HG03575 (cell line): ENCODE data around the gene PPM1D.
"Not testable (repeated sequence)": the region's sequence is repeated elsewhere in the genome, so short reads cannot be mapped to it uniquely, and the experiment has no call there.

Experiments used
- ATAC-seq: cut with Tn5 transposase; IDR thresholded peaks from one replicate; pipeline ENCODE4 v1.9.1; 2021; ENCODE audit not compliant: unreplicated experiment, insufficient number of reproducible peaks, low FRiP score; ENCODE audit errors: extremely low read depth

Gene PPM1D

DNA sequence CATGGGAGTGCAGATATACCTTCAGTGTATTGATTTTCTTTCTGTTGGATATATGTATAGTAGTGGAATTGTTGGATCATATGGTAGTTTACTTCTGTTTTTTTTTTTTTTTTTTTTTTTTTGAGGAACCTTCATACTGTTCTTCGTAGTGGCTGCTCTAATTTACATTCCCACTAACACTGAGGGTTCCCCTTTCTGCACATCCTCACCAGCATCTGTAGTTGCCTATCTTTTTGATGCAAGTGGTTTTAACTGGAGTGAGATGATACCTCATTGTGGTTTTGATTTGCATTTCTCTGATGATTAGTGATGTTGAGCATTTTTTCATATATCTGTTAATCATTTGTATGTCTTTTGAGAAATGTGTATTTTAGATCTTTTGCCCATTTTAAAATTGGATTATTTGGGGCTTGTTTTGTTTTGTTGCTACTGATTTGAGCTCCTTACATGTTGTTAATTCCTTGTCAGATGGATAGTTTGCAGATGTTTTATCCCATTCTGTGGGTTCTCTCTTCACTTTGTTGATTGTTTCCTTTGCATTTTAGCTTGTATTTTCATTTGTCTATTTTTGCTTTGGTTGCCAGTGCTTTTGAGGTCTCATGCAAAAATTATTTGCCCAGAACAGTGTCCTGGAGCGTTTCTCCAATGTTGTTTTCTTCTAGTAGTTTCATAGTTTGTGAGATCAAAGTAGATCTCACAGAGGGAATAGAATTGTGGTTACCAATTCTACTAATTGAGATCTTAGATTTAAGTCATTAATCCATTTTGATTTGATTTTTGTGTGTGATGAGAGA, 52.7 kb downstream of the PPM1D start:
- peak; percentile 68 for ATAC-seq

DNA sequence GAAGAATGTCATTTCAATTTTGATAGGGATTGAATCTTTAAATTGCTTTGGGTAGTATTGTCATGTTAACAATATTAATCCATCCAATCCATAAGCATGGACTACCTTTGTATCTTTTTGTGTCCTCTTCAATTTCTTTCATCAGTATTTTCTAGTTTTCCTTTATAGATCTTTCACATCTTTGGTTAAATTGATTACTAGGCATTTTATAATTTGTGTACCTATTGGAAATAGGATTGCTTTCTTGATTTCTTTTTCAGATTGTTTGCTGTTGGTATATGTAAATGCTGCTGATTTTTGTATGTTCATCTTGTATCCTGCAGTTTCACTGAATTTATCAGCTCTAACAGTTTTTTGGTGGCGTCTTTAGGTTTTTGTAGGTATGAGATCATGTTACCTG, 53.6 kb downstream of the PPM1D start:
- ATAC-seq = no peak

DNA sequence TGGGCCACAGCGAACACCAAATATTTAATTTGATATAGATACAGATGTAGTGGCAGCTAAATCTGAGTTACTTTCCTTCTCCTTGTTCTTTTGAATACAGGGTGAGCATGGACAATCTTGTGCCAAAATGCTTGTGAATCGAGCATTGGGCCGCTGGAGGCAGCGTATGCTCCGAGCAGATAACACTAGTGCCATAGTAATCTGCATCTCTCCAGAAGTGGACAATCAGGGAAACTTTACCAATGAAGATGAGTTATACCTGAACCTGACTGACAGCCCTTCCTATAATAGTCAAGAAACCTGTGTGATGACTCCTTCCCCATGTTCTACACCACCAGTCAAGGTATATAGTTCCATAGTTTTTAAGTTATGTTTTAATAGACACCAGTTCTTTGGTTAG, 56.5 kb downstream of the PPM1D start:
- no peak for ATAC-seq

DNA sequence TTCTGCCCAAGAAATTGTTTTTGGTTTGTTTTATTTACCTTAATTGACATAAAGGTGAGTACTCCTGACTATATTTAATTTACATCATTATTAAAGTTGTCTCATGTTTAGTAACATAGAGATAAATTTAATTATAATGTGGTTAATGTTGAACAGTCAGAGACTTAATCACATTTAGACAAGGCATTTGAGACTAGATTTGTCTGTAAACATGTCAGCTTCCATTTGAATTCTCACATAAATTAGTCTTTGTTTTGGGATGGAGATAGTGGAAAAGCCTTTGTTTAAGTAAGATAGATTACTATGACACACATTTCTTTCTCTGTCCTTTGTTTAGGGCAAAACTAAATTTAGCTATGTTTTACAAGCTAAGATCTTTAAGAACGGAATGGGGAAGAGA, 59.2 kb downstream of the PPM1D start:
- ATAC-seq = no peak

DNA sequence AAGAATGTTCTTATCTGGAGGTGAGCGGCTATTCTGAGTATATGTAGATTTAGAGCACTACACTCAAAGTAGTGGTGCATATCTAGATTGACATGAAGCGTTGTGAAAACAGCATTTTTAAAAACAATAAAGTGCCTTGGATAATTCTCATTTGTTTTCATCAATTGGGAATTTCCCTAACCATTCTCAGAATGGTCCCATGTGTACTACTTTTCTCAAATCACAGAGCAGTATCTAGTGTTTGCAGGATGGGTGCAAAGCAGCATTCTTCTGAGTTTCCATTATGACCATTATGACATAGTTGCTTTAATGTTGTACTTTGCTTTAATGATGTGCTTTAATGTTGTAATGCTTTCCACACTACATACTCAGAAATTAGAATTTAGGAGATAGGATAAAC, 61.5 kb downstream of the PPM1D start:
- no peak for ATAC-seq

DNA sequence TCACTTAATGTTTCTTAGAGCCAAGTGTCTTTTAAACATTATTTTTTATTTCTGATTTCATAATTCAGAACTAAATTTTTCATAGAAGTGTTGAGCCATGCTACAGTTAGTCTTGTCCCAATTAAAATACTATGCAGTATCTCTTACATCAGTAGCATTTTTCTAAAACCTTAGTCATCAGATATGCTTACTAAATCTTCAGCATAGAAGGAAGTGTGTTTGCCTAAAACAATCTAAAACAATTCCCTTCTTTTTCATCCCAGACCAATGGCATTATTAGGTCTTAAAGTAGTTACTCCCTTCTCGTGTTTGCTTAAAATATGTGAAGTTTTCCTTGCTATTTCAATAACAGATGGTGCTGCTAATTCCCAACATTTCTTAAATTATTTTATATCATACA, 64.0 kb downstream of the PPM1D start:
- no peak for ATAC-seq

DNA sequence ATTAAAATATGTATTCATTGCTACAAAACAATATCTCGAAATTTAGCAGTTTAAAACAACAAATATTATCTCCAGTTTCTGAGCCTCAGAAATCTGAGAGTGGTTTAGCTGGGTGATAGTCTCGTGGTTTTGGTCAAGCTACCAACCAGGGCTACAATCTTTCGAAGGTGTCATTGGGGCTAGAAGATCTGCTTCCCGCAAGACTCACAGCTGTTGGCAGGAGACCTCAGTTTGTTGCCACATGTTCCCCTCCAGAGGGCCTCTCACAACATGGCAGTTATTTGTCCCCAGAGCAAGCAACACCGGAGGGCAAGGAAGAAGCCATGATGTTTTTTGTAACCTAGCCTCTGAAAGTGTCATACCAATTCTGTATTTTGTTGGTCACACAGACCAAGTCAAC, 65.6 kb downstream of the PPM1D start:
- ATAC-seq = no peak

DNA sequence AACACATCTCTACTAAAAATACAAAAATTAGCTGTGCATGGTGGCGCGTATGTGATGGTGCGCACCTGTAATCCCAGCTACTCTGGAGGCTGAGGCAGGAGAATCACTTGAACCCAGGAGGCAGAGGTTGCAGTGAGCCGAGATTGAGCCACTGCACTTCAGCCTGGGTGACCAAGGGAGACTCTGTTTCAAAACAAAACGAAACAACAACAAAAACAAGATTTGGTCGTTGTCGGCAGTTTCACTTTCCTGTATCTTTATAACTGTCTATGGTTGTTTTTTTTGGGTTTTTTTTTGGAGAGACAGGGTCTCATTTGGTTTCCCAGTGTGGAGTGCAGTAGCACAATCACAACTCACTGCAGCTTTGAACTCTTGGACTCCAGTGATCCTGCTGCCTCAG, 68.7 kb downstream of the PPM1D start:
- not testable (repeated sequence) for ATAC-seq

DNA sequence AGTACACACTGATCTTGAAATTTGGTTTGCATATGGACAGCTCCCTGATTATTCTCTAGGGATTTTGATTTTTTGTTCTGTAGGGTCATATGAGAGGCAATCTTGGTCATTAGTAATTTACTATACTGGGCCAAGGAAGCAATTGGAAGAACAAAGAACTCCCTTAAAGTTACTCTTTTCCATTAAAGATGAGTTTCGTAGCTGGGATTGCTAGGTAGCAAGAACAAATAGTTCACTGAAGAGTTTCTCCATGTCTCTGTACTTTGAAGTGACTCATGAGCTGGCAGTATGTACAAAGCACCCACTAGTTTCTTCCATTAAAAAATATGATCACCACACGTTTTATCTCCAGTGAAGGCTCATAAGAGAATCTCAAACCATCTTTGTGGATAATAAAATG, 71.5 kb downstream of the PPM1D start:
- ATAC-seq = no peak

DNA sequence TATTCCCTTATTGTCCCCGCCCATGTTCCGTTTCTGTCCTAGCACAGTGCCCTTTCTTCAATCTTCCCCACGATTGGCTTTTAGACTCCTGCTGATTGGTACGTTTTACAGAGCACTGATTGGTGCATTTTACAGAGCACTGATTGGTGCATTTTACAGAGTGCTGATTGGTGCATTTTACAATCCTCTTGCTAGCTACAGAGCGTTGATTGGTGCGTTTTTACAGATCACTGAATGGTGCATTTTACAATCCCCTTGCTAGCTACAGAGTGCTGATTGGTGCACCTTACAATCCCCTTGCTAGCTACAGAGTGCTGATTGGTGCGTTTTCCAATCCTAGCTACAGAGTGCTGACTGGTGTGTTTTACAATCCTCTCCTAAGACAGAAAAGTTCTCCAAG, 74.6 kb downstream of the PPM1D start:
- not testable (repeated sequence) for ATAC-seq

DNA sequence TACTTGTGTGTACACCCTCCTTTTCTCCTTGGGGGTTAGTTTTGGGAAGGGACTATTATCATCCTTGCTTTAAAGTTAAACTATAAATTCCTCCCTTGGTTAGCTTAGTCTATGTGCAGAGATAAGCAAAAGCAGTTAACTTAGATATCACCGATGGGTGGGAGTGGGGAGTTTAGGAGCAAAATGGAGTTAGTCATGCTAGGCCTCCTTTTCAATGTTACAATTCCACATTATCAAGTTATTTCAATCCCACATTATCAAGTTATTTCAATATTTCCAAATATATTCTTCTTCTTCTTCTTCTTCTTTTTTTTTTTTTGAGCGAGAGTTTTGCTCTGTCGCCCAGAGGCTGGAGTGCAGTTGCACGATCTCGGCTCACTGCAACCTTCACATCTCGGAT, 76.0 kb downstream of the PPM1D start:
- no peak for ATAC-seq

DNA sequence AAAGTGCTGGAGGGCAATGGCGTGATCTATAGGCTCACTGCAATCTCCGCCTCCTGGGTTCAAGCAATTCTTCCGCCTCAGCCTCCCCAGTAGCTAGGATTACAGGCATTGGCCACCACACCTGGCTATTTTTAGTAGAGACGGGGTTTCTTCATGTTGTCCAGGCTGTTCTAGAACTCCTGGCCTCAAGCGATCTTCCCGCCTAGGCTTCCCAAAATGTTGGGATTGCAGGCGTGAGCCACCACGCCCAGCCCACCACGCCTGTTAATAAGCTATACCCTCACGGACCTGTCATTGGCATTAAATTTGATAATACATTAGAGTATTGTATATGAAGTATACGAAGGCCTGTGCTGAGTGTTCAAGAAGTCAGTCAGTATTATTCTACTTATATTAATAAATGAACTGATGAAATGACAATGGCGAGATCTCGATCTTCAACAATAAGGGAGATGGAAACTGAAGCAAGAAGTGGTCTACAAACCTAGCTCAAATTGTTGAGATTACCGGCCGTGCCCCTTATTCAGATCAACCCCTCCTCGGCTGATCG, 76.8 kb downstream of the PPM1D start:
- no peak for ATAC-seq

DNA sequence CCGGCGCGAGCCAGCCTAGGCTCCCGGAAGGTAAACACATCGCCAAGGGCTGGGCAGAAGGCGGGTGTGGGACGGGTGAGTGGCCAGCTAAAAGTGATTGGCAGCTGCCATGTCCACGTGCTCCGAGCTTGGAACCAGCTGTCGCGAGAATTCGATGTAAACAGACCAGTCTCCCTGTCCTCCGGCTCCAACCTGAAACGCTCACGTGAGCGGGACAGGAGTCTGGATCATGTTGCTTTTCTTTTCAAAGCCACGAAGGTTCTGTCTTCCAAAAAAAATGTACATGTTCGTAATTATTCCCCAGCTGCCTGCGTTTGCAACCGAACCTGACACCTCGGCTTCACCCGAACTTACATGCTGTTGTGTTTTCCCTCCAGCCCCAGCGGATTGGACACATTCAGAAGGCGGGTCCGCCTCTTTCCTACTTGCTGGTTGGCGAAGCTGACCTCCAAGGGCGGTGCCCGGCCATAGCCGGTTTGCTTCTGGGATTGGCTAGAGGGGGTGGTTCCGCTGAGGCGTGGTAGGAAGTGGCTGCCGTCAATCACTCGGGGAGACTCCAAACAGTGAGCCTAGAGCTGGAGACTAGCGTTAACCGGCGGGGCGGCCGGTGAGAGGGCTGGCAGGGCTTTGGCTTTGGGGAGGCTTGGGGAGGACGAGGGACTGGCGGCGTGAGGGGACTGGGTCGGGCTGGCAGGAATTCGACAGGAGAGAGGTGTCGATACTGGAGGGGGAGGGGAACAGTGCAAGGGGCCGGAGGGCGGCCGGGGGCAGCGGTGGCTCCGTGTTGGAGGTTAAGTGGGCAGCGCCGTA, 77.5 kb downstream of the PPM1D start, which contains the start of gene BCAS3:
Gene BCAS3 (plus strand): TSS at position 544 of the 810 bp plus-strand sequence.
- peak; percentile 88 for ATAC-seq

DNA sequence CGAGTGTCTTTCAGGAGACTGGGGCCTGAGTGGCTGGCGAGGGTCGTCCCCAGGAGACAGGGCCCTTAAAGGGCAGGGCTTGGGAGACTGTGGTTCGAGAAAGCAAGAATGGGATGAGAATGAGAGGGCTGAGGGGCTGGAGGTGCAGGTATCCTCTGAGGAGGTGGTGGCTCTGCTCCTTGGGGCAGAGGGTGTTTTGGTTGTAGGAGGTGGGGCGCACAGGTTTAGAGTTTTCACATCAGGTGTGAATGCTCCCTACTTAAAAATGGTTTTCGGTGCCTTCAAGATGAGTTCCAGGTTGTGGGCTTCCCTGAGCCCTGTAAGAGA, 78.1 kb downstream of the PPM1D start:
- ATAC-seq = no peak

DNA sequence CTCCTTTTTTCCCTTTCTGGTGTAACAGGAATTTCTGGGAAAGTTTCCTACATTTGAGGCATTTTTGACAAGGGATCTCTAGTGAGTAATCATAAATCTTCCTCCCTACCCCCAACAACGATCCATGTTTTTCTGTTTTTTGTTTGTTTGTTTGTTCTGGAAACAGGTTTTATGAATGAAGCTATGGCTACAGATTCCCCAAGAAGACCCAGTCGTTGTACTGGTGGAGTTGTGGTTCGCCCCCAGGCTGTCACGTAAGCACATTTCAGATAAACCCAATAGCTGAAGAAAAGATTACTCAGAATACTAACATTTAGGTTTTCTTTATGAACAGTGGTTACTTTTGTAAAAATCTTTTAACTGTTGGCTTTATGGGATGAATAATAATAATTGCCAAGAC, 79.3 kb downstream of the PPM1D start:
- ATAC-seq = no peak

DNA sequence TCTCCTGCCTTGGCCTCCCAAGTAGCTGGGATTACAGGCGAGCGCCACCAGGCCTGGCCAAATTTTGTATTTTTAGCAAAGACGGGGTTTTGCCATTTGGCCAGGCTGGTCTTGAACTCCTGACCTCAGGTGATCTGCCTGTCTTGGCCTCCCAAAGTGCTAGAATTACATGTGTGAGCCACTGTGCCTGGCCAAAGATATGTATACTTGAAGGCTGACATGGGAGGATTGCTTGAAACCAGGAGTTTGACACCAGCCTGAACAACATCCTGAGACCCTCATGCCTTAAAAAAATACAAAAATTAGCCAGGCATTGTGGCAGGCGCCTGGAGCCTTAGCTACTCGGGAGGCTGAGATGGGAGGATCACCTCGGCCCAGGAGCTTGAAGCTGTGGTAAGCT, 80.8 kb downstream of the PPM1D start:
- ATAC-seq = no peak

DNA sequence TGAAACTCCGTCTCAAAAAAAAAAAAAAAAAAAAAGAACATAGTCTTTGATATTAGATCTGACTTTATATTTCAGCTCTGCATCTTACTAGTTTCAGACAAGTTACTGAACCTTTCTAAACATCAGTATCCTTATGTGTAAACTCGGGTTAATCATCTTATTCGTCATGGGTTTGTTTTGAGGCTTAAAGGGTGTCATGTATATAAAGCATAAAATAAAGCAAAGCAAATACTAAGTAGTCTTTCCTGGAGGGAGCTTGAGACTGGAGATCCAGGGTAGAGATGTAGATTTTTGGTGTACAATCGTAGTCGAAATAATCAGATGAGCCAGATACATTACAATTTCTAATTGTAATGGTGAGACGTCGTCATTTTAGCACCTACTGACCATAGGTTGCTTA, 85.4 kb downstream of the PPM1D start:
- no peak for ATAC-seq

DNA sequence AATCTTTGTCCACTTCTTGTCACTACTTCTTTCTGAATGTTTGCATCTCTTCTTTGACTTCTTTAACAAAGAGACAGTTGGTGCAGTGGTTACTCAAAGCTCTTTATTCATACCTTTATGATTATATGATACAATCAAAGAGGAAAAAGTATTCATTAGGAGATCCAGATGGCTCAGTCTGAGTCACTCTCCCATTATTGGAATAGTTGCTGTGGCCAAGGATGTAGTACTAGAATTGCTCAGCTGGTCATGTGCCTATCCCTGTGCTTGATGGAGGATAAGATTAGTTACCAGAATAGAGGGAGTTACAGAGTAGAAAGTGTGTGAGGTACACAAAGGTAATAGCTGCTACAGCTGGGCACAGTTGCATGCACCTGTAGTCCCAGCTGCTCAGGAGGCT, 96.0 kb downstream of the PPM1D start:
- ATAC-seq = no peak

DNA sequence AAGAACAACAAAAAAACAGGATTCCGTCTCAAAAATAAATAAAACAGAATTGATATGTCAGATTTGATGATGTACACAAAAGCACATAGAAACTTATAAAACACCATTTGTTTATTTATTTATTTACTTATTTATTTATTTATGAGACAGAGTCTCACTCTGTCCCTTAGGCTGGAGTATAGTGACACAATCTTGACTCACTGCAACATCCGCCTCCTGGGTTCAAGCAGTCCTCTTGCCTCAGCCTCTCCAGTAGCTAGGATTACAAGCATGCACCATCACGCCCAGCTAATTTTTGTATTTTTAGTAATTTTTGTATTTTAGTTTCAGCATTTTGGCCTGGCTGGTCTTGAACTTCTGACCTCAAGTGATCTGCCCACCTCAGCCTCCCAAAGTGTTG, 99.1 kb downstream of the PPM1D start:
- no peak for ATAC-seq

DNA sequence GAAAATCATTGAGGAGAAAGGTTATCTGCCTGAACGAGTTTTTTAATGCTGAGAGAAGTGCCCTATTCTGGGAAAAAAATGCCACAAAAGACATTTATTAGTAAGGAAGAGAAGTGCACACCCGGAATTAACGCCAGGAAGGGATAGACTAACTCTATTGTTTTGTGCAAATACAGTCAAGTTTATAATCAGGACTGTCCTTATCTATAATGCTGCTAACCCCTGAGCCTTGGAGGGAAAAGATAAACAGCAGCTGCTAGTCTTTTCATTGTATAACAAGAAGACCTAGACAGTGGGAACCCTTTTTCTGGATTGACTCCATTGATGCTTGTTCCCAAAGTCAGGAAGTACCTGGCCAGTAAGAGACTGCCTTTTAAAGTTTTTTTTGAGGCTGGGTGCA, 104.2 kb downstream of the PPM1D start:
- no peak for ATAC-seq
